Muscle of back (tissue), 10 donors: ENCODE results near the gene PHF24. TPM values are rescaled to one million over a fixed set of nuclear protein-coding genes. Genes with fewer than 3 reads are reported as not detected.

Experiments used
- polyA plus RNA-seq, 10 donors: library from polyadenylated mRNA; unstranded; fragments of 120-200 nt; gene quantifications; one replicate each; pipeline ENCODE4 v1.2.1, GENCODE V29; 2013; ENCODE audit not compliant: insufficient read length in 10 of 10

The PHF24 gene
- polyA plus RNA-seq, 10 donors: 0.11 to 0.56 (median 0.25) TPM

Other genes starting within 250 kb of the PHF24 start
- 10 to 100 TPM in 9 of 10 donors, 1 to 10 TPM in 1; 4.1 to 58.5 (median 26.1) TPM for gene CCL21, start 248.1 kb upstream of the PHF24 start, polyA plus RNA-seq
- gene DNAJB5, start 31.5 kb downstream of the PHF24 start, polyA plus RNA-seq: 10 to 100 TPM; 20.0 to 74.0 (median 38.8) TPM
- gene VCP, start 114.3 kb downstream of the PHF24 start, polyA plus RNA-seq: 100 to 1,000 TPM; 158 to 204 (median 172) TPM
- 10 to 100 TPM; 19.4 to 38.0 (median 25.9) TPM for gene FANCG, start 121.7 kb downstream of the PHF24 start, polyA plus RNA-seq
- gene PIGO, start 138.3 kb downstream of the PHF24 start, polyA plus RNA-seq: 10 to 100 TPM; 10.7 to 14.2 (median 12.3) TPM
- 10 to 100 TPM; 64.0 to 76.8 (median 69.4) TPM for gene STOML2, start 144.8 kb downstream of the PHF24 start, polyA plus RNA-seq
- gene ATOSB, start 157.6 kb downstream of the PHF24 start, polyA plus RNA-seq: 10 to 100 TPM in 9 of 10 donors, 1 to 10 TPM in 1; 9.4 to 13.0 (median 11.4) TPM
- 10 to 100 TPM; 13.0 to 27.3 (median 17.7) TPM for gene UNC13B, start 203.7 kb downstream of the PHF24 start, polyA plus RNA-seq